Colonic mucosa (tissue), 4 donors: ENCODE data around the gene TRPM3. TPM values are rescaled to one million over a fixed set of nuclear protein-coding genes. Genes with fewer than 3 reads are reported as not detected.

Experiments used
- DNase-seq: peaks from one replicate; pipeline ENCODE4 v3.0.0-alpha.2; 2020
- H3K27ac ChIP-seq: fragments of 200-600 bp; one replicate; pipeline ENCODE4 v1.8.0; 2021
- H3K27me3 ChIP-seq: fragments of 200-600 bp; one replicate; pipeline ENCODE4 v1.8.0; 2021
- H3K36me3 ChIP-seq: fragments of 200-600 bp; one replicate; pipeline ENCODE4 v1.8.0; 2021
- H3K4me1 ChIP-seq: fragments of 200-600 bp; one replicate; pipeline ENCODE4 v1.8.0; 2021; ENCODE audit warnings: mild to moderate bottlenecking
- H3K4me3 ChIP-seq: fragments of 200-600 bp; one replicate; pipeline ENCODE4 v1.8.0; 2021
- H3K9ac ChIP-seq, 2 donors: one replicate each; pipeline ENCODE4 v1.7.0; 2013; ENCODE audit warnings: control low read depth in 2 of 2, low read depth in 2 of 2, low read length in 2 of 2
- H3K9me3 ChIP-seq: fragments of 200-600 bp; one replicate; pipeline ENCODE4 v1.8.0; 2021
- intact Hi-C: fragments of 100-400 bp; cut with DNase I; formaldehyde crosslinking; loops from one replicate; pipeline ENCODE4 v1.14.1; 2022
- total RNA-seq, 2 donors: library from RNA; stranded (reverse); fragmentation: NEBNext Ultra II Directional in 1 of 2; extraction: Animal tissue kit (Norgen Biotek cat#: 25700) in 1 of 2; gene quantifications; one replicate each; pipeline ENCODE4 v1.2.1, GENCODE V29; 2021
- TF ChIP-seq, protein P1 (sequence below): fragments of 200-600 bp; IDR thresholded peaks from one replicate; pipeline ENCODE4 v1.8.0; 2022; ENCODE audit warnings: antibody characterized with exemption, mild to moderate bottlenecking
- donor health status: healthy.
- donor health status: DM: no; HTN: no; CAD: no.
- donor health status: DM: no; HTN: no; CAD: no.

Gene TRPM3
- total RNA-seq, 2 donors from 2014 or later, result 0.32 to 0.35 TPM

- no peaks in the 10 kb centered on the region for H3K27me3 ChIP-seq
- intact Hi-C loops, result no loop called here
- no peaks in the 10 kb centered on the region for H3K4me1 ChIP-seq
- TF ChIP-seq, protein P1, sequence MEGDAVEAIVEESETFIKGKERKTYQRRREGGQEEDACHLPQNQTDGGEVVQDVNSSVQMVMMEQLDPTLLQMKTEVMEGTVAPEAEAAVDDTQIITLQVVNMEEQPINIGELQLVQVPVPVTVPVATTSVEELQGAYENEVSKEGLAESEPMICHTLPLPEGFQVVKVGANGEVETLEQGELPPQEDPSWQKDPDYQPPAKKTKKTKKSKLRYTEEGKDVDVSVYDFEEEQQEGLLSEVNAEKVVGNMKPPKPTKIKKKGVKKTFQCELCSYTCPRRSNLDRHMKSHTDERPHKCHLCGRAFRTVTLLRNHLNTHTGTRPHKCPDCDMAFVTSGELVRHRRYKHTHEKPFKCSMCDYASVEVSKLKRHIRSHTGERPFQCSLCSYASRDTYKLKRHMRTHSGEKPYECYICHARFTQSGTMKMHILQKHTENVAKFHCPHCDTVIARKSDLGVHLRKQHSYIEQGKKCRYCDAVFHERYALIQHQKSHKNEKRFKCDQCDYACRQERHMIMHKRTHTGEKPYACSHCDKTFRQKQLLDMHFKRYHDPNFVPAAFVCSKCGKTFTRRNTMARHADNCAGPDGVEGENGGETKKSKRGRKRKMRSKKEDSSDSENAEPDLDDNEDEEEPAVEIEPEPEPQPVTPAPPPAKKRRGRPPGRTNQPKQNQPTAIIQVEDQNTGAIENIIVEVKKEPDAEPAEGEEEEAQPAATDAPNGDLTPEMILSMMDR, result no peak
- no peaks in the 10 kb centered on the region for H3K9me3 ChIP-seq
- H3K36me3 ChIP-seq, result no peaks in the 10 kb centered on the region
- no peak for DNase-seq
- H3K9ac ChIP-seq, result no peak overlapping the region
- peak overlapping the region; percentile 1 for H3K27ac ChIP-seq
- H3K4me3 ChIP-seq, result no peak overlapping the region
These were observed 531.1 kb downstream of the TRPM3 start for GRCh38 chr9:70590315-70590677.

DNA sequence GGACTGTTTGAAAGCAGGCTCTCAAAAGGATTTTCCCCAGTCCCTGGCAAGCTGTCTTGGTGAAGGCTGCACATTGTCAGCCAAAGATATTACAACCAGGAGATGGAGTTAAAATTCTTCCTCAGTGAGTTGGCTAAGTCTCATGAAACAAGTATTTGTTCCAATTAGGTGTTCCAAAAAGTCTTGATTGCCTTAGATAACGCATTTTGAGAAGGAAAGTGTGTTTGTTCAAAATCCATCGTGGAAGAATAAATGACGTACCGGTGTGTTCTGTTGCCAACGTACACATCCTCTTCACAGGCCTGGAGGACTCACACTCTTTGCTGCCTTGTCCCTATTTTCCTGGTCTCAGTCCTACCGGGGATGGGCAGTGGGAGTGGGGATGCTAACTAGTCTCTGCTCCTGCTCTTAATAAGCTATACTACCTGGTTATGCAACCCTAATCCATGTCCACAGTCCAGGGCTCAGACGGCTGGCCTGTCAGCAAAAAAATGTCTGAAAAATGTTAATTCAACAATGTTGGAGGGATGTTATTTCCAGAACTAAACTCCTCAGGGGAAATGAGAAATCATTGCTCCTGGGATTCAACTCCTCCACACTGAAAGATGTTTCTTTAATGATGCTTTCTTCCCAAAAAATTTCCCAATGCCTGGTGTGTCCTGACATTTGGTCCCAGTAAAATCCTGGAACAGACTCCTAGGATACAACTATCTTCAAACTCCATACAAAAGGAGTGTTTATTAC, 531.7 kb downstream of the TRPM3 start:
- no peak overlapping the region for H3K4me3 ChIP-seq
- TF ChIP-seq, protein P1, result no peak
- no peaks in the 10 kb centered on the region for H3K36me3 ChIP-seq
- DNase-seq, result no peak
- no peaks in the 10 kb centered on the region for H3K27me3 ChIP-seq
- H3K9ac ChIP-seq, result no peak overlapping the region
- intact Hi-C loops, result no loop called here
- peak overlapping the region; percentile 1 for H3K27ac ChIP-seq
- no peaks in the 10 kb centered on the region for H3K4me1 ChIP-seq
- H3K9me3 ChIP-seq, result no peaks in the 10 kb centered on the region

DNA sequence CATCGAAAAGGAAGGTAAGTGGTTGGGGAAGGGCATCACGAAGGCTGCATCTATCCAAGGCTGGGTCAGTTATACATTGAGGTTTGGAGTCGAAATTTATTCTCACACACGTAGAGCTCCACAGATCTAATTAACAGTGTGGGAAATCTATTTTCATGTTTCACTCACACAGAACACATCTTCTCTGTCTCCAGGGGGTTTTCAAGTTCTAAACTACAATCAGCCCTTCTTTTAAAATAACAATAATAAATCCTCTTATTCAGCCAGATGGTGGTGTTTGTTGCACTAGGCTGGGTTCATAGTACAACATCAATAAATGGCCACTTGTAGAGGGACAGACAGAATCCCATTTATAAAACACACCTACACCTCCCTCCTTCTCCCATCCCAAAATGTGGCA, 532.4 kb downstream of the TRPM3 start:
- intact Hi-C loops, result no loop called here
- no peak overlapping the region for H3K9ac ChIP-seq
- no peaks in the 10 kb centered on the region for H3K36me3 ChIP-seq
- no peak for DNase-seq
- H3K4me1 ChIP-seq, result no peaks in the 10 kb centered on the region
- no peak overlapping the region for H3K27ac ChIP-seq
- H3K9me3 ChIP-seq, result no peaks in the 10 kb centered on the region
- TF ChIP-seq, protein P1, result no peak
- H3K4me3 ChIP-seq, result no peak overlapping the region
- H3K27me3 ChIP-seq, result no peaks in the 10 kb centered on the region

GRCh38 chr9:70588381-70588780, 533.0 kb downstream of the TRPM3 start:
- H3K4me3 ChIP-seq, result no peak overlapping the region
- H3K4me1 ChIP-seq, result no peaks in the 10 kb centered on the region
- H3K9me3 ChIP-seq, result no peaks in the 10 kb centered on the region
- no peaks in the 10 kb centered on the region for H3K27me3 ChIP-seq
- no peak overlapping the region for H3K9ac ChIP-seq
- intact Hi-C loops, result no loop called here
- TF ChIP-seq, protein P1, result no peak
- H3K36me3 ChIP-seq, result no peaks in the 10 kb centered on the region
- H3K27ac ChIP-seq, result no peak overlapping the region
- DNase-seq, result no peak

GRCh38 chr9:70587201-70587600, 534.2 kb downstream of the TRPM3 start:
- TF ChIP-seq, protein P1, result no peak
- Histone ChIP-seq H3K36me3 (no peaks in the 10 kb centered on the region), H3K27me3 (no peaks in the 10 kb centered on the region), H3K9ac (no peak overlapping the region), H3K9me3 (no peaks in the 10 kb centered on the region), H3K4me3 (no peak overlapping the region), H3K4me1 (no peaks in the 10 kb centered on the region), H3K27ac (peak overlapping the region; percentile 6)
- DNase-seq, result no peak
- intact Hi-C loops, result no loop called here
